Ovary (tissue), 9 donors: ENCODE data around the gene TATDN3. TPM values are rescaled to one million over a fixed set of nuclear protein-coding genes. Genes with fewer than 3 reads are reported as not detected.

Experiments
- DNase-seq, 5 donors: peaks; one replicate each; pipeline ENCODE4 v3.0.0-alpha.2; 2019 to 2020
- H3K27ac ChIP-seq, 2 donors: fragments of 200-600 bp; one replicate each; pipeline versions ENCODE4 v1.5.1 to v1.8.0; 2019 to 2022
- H3K27me3 ChIP-seq: fragments of 200-600 bp; one replicate; pipeline ENCODE4 v1.8.0; 2022
- H3K36me3 ChIP-seq: fragments of 200-600 bp; sonication (generic); one replicate; pipeline ENCODE4 v1.5.1; 2019
- H3K4me1 ChIP-seq: one replicate; pipeline ENCODE4 v1.8.1; 2013; ENCODE audit warnings: mild to moderate bottlenecking, moderate library complexity; ENCODE audit not compliant: insufficient read depth
- H3K4me3 ChIP-seq: fragments of 200-600 bp; sonication (generic); one replicate; pipeline ENCODE4 v1.5.1; 2017
- H3K9me3 ChIP-seq, 2 donors: fragments of 200-600 bp in 1 of 2; sonication (generic) in 1 of 2; one replicate each; pipeline versions ENCODE4 v1.5.1 to v1.8.1; 2013 to 2019; ENCODE audit warnings: mild to moderate bottlenecking in 1 of 2, moderate library complexity in 1 of 2
- EP300 ChIP-seq: sonication (generic); formaldehyde crosslinking; IDR thresholded peaks from one replicate; pipeline ENCODE4 v1.6.1; 2017; ENCODE audit warnings: antibody characterized with exemption
- POLR2A ChIP-seq: fragments of 450-650 bp; IDR thresholded peaks from one replicate; pipeline ENCODE4 v1.6.1; 2017; ENCODE audit warnings: antibody characterized with exemption, mild to moderate bottlenecking, moderate library complexity
- WGBS, 3 donors: extraction: QIAGEN DNeasy Blood & Tissue Kit in 1 of 3; methylation state at CpG; one replicate each; pipeline versions ENCODE4 v1.1.5 to v1.1.7; 2013 to 2017; 5-methylcytosine and 5-hydroxymethylcytosine counted together
- intact Hi-C, 4 donors: fragments of 100-400 bp; cut with DNase I; formaldehyde crosslinking; loops; one replicate each; pipeline versions ENCODE4 v1.11.0 to v1.15.1; 2022 to 2023
- polyA plus RNA-seq, 2 donors: library from polyadenylated mRNA; stranded (reverse); fragments of 200-250 nt in 1 of 2; fragments of 350-450 nt in 1 of 2; fragmentation: Illumina TruSeq in 1 of 2; extraction: RNeasy Lipid Tissue Mini Kit (QIAGEN cat#74804) in 1 of 2; gene quantifications; one replicate each; pipeline ENCODE4 v1.2.3, GENCODE V29; 2013 to 2014
- total RNA-seq, 7 donors: library from RNA; depleted of rRNA in 2 of 7; stranded (reverse); fragments of >200 nt in 2 of 7; fragmentation: NEBNext Ultra II Directional in 3 of 7; extraction: Animal tissue kit (Norgen Biotek cat#: 25700) in 3 of 7; gene quantifications; one replicate each; pipeline versions ENCODE4 v1.1.0 to v1.2.4, GENCODE V29; 2016 to 2023
- TF ChIP-seq, protein P1 (sequence below), 3 donors: fragments of 450-650 bp in 2 of 3; fragments of 200-600 bp in 1 of 3; IDR thresholded peaks; one replicate each; pipeline versions ENCODE4 v1.5.1 to v1.8.0; 2016 to 2022; ENCODE audit warnings: antibody characterized with exemption in 3 of 3, mild to moderate bottlenecking in 1 of 3
- donor health status: DM: no; HTN: no; CAD: no; lungs with moderate emphysema.
- donor health status: DM: no; HTN: no; CAD: no.
- donor health status: Bipolar disorder and iron deficiency.
- donor health status: DM: yes; HTN: yes; CAD: no.
- donor health status: DM: no; HTN: no; CAD: no.
- donor health status: DM: yes; HTN: yes; CAD: no.

TATDN3 gene
- total and polyA plus RNA-seq, 9 donors = 6.8 to 17.1 (median 9.5) TPM

GRCh38 chr1:212797681-212798080 lies 6.0 kb downstream of the TATDN3 start:
- no peaks in the 10 kb centered on the region for H3K27me3 ChIP-seq
- WGBS, 3 donors = 91 to 94% (median 93%) methylated on average over 3 of the region's 3 CpGs
- H3K9me3 ChIP-seq = no peaks in the 10 kb centered on the region
- H3K36me3 ChIP-seq = no peaks in the 10 kb centered on the region
- TF ChIP-seq EP300 (no peak), POLR2A (no peak)
- TF ChIP-seq, protein P1, sequence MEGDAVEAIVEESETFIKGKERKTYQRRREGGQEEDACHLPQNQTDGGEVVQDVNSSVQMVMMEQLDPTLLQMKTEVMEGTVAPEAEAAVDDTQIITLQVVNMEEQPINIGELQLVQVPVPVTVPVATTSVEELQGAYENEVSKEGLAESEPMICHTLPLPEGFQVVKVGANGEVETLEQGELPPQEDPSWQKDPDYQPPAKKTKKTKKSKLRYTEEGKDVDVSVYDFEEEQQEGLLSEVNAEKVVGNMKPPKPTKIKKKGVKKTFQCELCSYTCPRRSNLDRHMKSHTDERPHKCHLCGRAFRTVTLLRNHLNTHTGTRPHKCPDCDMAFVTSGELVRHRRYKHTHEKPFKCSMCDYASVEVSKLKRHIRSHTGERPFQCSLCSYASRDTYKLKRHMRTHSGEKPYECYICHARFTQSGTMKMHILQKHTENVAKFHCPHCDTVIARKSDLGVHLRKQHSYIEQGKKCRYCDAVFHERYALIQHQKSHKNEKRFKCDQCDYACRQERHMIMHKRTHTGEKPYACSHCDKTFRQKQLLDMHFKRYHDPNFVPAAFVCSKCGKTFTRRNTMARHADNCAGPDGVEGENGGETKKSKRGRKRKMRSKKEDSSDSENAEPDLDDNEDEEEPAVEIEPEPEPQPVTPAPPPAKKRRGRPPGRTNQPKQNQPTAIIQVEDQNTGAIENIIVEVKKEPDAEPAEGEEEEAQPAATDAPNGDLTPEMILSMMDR (IDR thresholded peaks at IDR 0.05) = no peak
- peaks cover 2% of the 10 kb centered on the region for H3K4me1 ChIP-seq
- H3K4me3 ChIP-seq = no peak overlapping the region
- no peak for DNase-seq
- intact Hi-C loops = no loop called here
- no peak overlapping the region for H3K27ac ChIP-seq

- Histone ChIP-seq H3K9me3 (no peaks in the 10 kb centered on the region), H3K4me3 (no peak overlapping the region), H3K4me1 (no peaks in the 10 kb centered on the region), H3K27me3 (no peaks in the 10 kb centered on the region), H3K36me3 (no peaks in the 10 kb centered on the region), H3K27ac (no peak overlapping the region)
- intact Hi-C loops = no loop called here
- DNase-seq = no peak
- WGBS, 3 donors = 89 to 91% (median 90%) methylated on average over 3 of the region's 3 CpGs
- TF ChIP-seq, protein P1 (IDR thresholded peaks at IDR 0.05) = no peak
- TF ChIP-seq EP300 (no peak), POLR2A (no peak)
Observed at GRCh38 chr1:212805767-212806166, 14.1 kb downstream of the TATDN3 start.

- TF ChIP-seq, protein P1 (IDR thresholded peaks at IDR 0.05) = no peak
- TF ChIP-seq EP300 = no peak
- no peak for TF ChIP-seq POLR2A
- no peak for DNase-seq
- no peaks in the 10 kb centered on the region for H3K27me3 ChIP-seq
- H3K9me3 ChIP-seq = no peaks in the 10 kb centered on the region
- intact Hi-C loops = no loop called here
- H3K4me1 ChIP-seq = no peaks in the 10 kb centered on the region
- 45 to 61% (median 56%) methylated on average over 5 of the region's 5 CpGs for WGBS, 3 donors
- no peak overlapping the region for H3K4me3 ChIP-seq
- H3K36me3 ChIP-seq = no peaks in the 10 kb centered on the region
- H3K27ac ChIP-seq = no peak overlapping the region
Observed at GRCh38 chr1:212814537-212815334, 23.0 kb downstream of the TATDN3 start.

DNA sequence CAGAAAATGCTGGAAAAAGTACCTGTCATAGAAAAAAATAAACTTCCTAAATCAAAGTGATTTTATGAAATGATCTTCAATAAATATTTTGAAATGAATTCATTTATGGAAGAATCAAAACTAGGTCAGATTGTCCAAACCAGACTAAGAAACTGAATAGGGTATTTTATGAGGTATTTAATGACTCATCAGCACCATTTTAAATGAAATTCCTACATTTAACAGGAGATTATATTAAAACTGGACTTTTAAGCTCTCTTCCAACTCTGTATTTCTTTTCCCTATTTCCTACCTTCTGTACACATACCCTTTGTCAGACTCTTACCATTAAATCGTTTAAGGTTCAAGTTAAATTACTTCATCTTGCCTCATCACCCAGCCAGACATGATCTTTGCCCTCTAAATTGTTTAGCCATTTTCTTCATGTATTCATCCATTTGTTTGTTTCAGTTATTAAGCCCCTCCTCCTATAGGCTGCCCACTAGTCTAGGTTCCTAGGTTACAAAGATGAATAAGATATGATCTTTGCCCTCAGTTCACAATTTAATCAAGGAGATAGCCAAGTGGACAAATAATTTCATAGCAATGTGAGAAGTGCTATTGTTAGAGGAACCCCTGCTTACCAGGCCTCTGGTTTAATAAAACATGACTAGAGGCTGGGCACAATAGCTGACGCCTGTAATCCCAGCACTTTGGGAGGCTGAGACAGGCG lies 25.0 kb downstream of the TATDN3 start:
- H3K36me3 ChIP-seq = no peaks in the 10 kb centered on the region
- no peak overlapping the region for H3K4me3 ChIP-seq
- no peaks in the 10 kb centered on the region for H3K9me3 ChIP-seq
- no peak for TF ChIP-seq EP300
- TF ChIP-seq POLR2A = no peak
- TF ChIP-seq, protein P1 (IDR thresholded peaks at IDR 0.05) = no peak
- intact Hi-C loops = no loop called here
- H3K27ac ChIP-seq = no peak overlapping the region
- DNase-seq = no peak
- 81 to 82% (median 82%) methylated on average over 3 of the region's 3 CpGs for WGBS, 3 donors
- no peaks in the 10 kb centered on the region for H3K27me3 ChIP-seq
- no peaks in the 10 kb centered on the region for H3K4me1 ChIP-seq
